Measurements from ENCODE around the gene CPNE6. TPM values are rescaled to one million over a fixed set of nuclear protein-coding genes. Genes with fewer than 3 reads are reported as not detected.

The CPNE6 gene
- total RNA-seq, 1 donor from 2014 or later = not detected

- Histone ChIP-seq H3K36me3 (ENCODE audit: control insufficient read depth, insufficient read depth, low read length) (no peaks in the 10 kb centered on the region), H3K4me3 (ENCODE audit: low read depth, low read length) (no peak overlapping the region), H3K27me3 (ENCODE audit: control insufficient read depth, insufficient read depth, low read length) (peaks cover 9% of the 10 kb centered on the region)
- DNase-seq (ENCODE audit: low read depth) = no peak
- no peak for TF ChIP-seq CTCF (IDR thresholded peaks at IDR 0.05; ENCODE audit: insufficient read depth, low read length, poor library complexity, severe bottlenecking)
Observed at GRCh38 chr14:24063263-24063836, 8.0 kb upstream of the CPNE6 start.

GRCh38 chr14:24064091-24064795 lies 7.1 kb upstream of the CPNE6 start:
- Histone ChIP-seq H3K27me3 (ENCODE audit: control insufficient read depth, insufficient read depth, low read length) (peaks cover 18% of the 10 kb centered on the region), H3K36me3 (ENCODE audit: control insufficient read depth, insufficient read depth, low read length) (no peaks in the 10 kb centered on the region), H3K4me3 (ENCODE audit: low read depth, low read length) (no peak overlapping the region)
- TF ChIP-seq CTCF (IDR thresholded peaks at IDR 0.05; ENCODE audit: insufficient read depth, low read length, poor library complexity, severe bottlenecking) = no peak
- no peak for DNase-seq (ENCODE audit: low read depth)

GRCh38 chr14:24064856-24065255 lies 6.5 kb upstream of the CPNE6 start:
- no peak for TF ChIP-seq CTCF (IDR thresholded peaks at IDR 0.05; ENCODE audit: insufficient read depth, low read length, poor library complexity, severe bottlenecking)
- DNase-seq (ENCODE audit: low read depth) = no peak
- Histone ChIP-seq H3K4me3 (ENCODE audit: low read depth, low read length) (no peak overlapping the region), H3K36me3 (ENCODE audit: control insufficient read depth, insufficient read depth, low read length) (no peaks in the 10 kb centered on the region), H3K27me3 (ENCODE audit: control insufficient read depth, insufficient read depth, low read length) (peaks cover 21% of the 10 kb centered on the region)

- H3K27me3 ChIP-seq (ENCODE audit: control insufficient read depth, insufficient read depth, low read length) = peaks cover 21% of the 10 kb centered on the region
- no peak overlapping the region for H3K4me3 ChIP-seq (ENCODE audit: low read depth, low read length)
- H3K36me3 ChIP-seq (ENCODE audit: control insufficient read depth, insufficient read depth, low read length) = no peaks in the 10 kb centered on the region
- TF ChIP-seq CTCF (IDR thresholded peaks at IDR 0.05; ENCODE audit: insufficient read depth, low read length, poor library complexity, severe bottlenecking) = no peak
- DNase-seq (ENCODE audit: low read depth) = no peak
Observed at GRCh38 chr14:24065408-24065807, 6.0 kb upstream of the CPNE6 start.

GRCh38 chr14:24066496-24067132 lies 4.7 kb upstream of the CPNE6 start:
- no peaks in the 10 kb centered on the region for H3K36me3 ChIP-seq (ENCODE audit: control insufficient read depth, insufficient read depth, low read length)
- no peak overlapping the region for H3K4me3 ChIP-seq (ENCODE audit: low read depth, low read length)
- no peak for TF ChIP-seq CTCF (IDR thresholded peaks at IDR 0.05; ENCODE audit: insufficient read depth, low read length, poor library complexity, severe bottlenecking)
- peaks cover 23% of the 10 kb centered on the region for H3K27me3 ChIP-seq (ENCODE audit: control insufficient read depth, insufficient read depth, low read length)
- DNase-seq (ENCODE audit: low read depth) = no peak

Measured in kidney epithelial cell (primary cell).